ENCODE data around the gene RAMP1. TPM values are rescaled to one million over a fixed set of nuclear protein-coding genes. Genes with fewer than 3 reads are reported as not detected.

The RAMP1 gene
- total RNA-seq, 4 donors from 2014 or later: 0.78 to 4.2 (median 3.0) TPM

DNA sequence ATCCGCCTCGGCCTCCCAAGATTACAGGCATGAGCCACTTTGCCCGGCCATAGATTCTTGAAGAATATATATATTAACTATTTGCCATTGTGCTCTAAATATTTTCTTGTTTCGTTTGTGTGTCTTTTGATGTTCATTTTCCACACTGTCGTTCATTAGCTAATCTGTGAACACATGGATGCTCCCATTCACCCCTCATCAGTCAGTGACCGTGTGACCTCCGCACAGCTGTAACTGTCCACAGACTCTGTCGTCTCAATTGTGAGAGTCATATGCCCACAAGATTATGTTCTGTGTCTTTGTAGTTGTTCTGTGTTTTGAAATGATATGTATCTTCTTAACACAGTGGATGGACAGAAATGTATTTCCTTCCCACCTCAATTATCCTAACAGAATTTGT, 29.6 kb downstream of the RAMP1 start:
- Histone ChIP-seq H3K9me3 (no peaks in the 10 kb centered on the region), H3K36me3 (no peaks in the 10 kb centered on the region), H3K4me1 (peaks cover 0 to 7% of the 10 kb centered on the region in 2 donors), H3K27ac (no peak overlapping the region), H3K4me3 (replicated peaks in 1 of 3) (no peak overlapping the region), H3K27me3 (no peaks in the 10 kb centered on the region)
- WGBS, 2 donors: 93 to 95% methylated on average over 8 of the region's 8 CpGs
- no peak for DNase-seq
- TF ChIP-seq, protein P1, sequence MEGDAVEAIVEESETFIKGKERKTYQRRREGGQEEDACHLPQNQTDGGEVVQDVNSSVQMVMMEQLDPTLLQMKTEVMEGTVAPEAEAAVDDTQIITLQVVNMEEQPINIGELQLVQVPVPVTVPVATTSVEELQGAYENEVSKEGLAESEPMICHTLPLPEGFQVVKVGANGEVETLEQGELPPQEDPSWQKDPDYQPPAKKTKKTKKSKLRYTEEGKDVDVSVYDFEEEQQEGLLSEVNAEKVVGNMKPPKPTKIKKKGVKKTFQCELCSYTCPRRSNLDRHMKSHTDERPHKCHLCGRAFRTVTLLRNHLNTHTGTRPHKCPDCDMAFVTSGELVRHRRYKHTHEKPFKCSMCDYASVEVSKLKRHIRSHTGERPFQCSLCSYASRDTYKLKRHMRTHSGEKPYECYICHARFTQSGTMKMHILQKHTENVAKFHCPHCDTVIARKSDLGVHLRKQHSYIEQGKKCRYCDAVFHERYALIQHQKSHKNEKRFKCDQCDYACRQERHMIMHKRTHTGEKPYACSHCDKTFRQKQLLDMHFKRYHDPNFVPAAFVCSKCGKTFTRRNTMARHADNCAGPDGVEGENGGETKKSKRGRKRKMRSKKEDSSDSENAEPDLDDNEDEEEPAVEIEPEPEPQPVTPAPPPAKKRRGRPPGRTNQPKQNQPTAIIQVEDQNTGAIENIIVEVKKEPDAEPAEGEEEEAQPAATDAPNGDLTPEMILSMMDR (IDR thresholded peaks at IDR 0.05): no peak
- TF ChIP-seq POLR2A (IDR thresholded peaks at IDR 0.05): no peak
- intact Hi-C loops (cut with DNase I): no loop called here

DNA sequence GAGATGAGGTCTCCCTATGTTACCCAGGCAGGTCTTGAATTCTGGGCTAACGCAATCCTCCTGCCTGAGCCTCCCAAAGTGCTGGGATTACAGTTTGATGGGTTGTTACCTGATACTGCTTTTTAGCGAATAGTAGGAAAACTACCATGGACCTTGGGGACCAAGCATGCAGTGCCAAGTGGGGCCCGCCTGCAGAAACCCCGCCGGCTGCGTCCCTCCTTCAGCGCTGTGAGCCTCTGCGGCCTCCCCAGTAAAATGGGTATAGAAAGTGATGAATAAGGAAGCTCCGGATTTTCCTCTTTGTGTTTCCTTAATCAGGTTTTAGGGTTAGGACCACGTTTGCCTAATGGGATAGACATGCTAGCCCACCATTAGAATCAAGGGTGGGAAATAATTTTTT, 30.4 kb downstream of the RAMP1 start:
- Histone ChIP-seq H3K27ac (no peak overlapping the region), H3K4me1 (peaks cover 0 to 7% of the 10 kb centered on the region in 2 donors), H3K9me3 (no peaks in the 10 kb centered on the region), H3K36me3 (no peaks in the 10 kb centered on the region), H3K4me3 (replicated peaks in 1 of 3) (no peak overlapping the region), H3K27me3 (no peaks in the 10 kb centered on the region)
- DNase-seq: no peak
- no peak for TF ChIP-seq POLR2A (IDR thresholded peaks at IDR 0.05)
- TF ChIP-seq, protein P1 (IDR thresholded peaks at IDR 0.05): no peak
- intact Hi-C loops (cut with DNase I): no loop called here
- 96 to 97% methylated on average over 10 of the region's 10 CpGs for WGBS, 2 donors

DNA sequence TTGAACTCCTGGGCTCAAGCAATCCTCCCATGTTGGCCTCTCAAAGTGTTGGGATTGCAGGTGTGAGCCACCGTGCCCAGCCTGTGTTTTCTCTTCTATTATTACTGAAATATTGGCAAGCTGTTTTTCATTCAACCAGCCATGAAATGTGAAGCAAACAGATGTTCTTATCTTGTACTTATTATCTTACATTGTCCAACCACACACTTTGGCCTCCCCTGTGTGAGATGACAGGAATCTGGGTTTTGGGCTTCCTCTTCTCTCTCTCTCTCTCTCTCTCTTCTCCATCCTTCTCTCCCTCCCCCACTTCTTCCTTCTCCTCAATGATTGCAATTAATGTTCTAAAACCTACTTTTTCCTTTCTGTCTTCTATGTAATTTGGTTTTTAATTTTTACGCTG, 33.1 kb downstream of the RAMP1 start:
- no peaks in the 10 kb centered on the region for H3K9me3 ChIP-seq
- 92% methylated on average over 2 of the region's 2 CpGs for WGBS, 2 donors
- no peak for DNase-seq
- H3K36me3 ChIP-seq: no peaks in the 10 kb centered on the region
- H3K4me3 ChIP-seq (replicated peaks in 1 of 3): no peak overlapping the region
- H3K27ac ChIP-seq: no peak overlapping the region
- H3K4me1 ChIP-seq: peaks cover 0 to 20% of the 10 kb centered on the region in 2 donors
- intact Hi-C loops (cut with DNase I): no loop called here
- H3K27me3 ChIP-seq: no peaks in the 10 kb centered on the region
- TF ChIP-seq, protein P1 (IDR thresholded peaks at IDR 0.05): no peak

- DNase-seq: no peak
- Histone ChIP-seq H3K4me3 (replicated peaks in 1 of 3) (no peak overlapping the region), H3K9me3 (no peaks in the 10 kb centered on the region), H3K4me1 (peaks cover 0 to 23% of the 10 kb centered on the region in 2 donors), H3K27me3 (no peaks in the 10 kb centered on the region), H3K36me3 (no peaks in the 10 kb centered on the region), H3K27ac (no peak overlapping the region)
- WGBS, 2 donors: 76 to 81% methylated on average over 9 of the region's 9 CpGs
- intact Hi-C loops (cut with DNase I): no loop called here
- no peak for TF ChIP-seq POLR2A (IDR thresholded peaks at IDR 0.05)
- TF ChIP-seq, protein P1 (IDR thresholded peaks at IDR 0.05): no peak
Measured at GRCh38 chr2:237892984-237893595, 33.7 kb downstream of the RAMP1 start.

- no peak overlapping the region for H3K27ac ChIP-seq
- peaks cover 6 to 28% of the 10 kb centered on the region in 2 donors for H3K4me1 ChIP-seq
- H3K9me3 ChIP-seq: no peaks in the 10 kb centered on the region
- TF ChIP-seq, protein P1 (IDR thresholded peaks at IDR 0.05): no peak
- TF ChIP-seq POLR2A (IDR thresholded peaks at IDR 0.05): no peak
- no peaks in the 10 kb centered on the region for H3K36me3 ChIP-seq
- WGBS, 2 donors: 94% methylated on average over 13 to 15 of the region's 15 CpGs
- no peak for DNase-seq
- intact Hi-C loops (cut with DNase I): no loop called here
- no peak overlapping the region for H3K4me3 ChIP-seq (replicated peaks in 1 of 3)
- no peaks in the 10 kb centered on the region for H3K27me3 ChIP-seq
Measured at GRCh38 chr2:237894396-237894979, 35.1 kb downstream of the RAMP1 start.

Measured in thyroid gland (tissue), 4 donors.